BE2C (cell line): Measurements from ENCODE around the gene AADAC.

Experiments used
- DNase-seq: peaks from one replicate; pipeline ENCODE4 v3.0.0-alpha.2; 2020
- H3K27me3 ChIP-seq: fragments of 250-450 bp; sonication (Bioruptor Pico); 2 replicates; pipeline ENCODE4 v1.5.1; 2020; ENCODE audit warnings: mild to moderate bottlenecking
- H3K36me3 ChIP-seq: fragments of 250-450 bp; sonication (Bioruptor Pico); 2 replicates; pipeline ENCODE4 v1.5.1; 2020; ENCODE audit warnings: mild to moderate bottlenecking
- H3K4me1 ChIP-seq: fragments of 250-450 bp; sonication (Bioruptor Pico); 2 replicates; pipeline ENCODE4 v1.5.1; 2020
- H3K4me3 ChIP-seq: 2 replicates; pipeline ENCODE4 v1.5.1; 2011; ENCODE audit warnings: low read depth, low read length
- H3K9me3 ChIP-seq: fragments of 250-450 bp; sonication (Bioruptor Pico); 2 replicates; pipeline ENCODE4 v1.5.1; 2020
- TF ChIP-seq, protein P1 (sequence below): IDR thresholded peaks from 2 replicates; pipeline ENCODE4 v1.5.1; 2012; ENCODE audit warnings: mild to moderate bottlenecking, low read depth, low read length

Gene AADAC

DNA sequence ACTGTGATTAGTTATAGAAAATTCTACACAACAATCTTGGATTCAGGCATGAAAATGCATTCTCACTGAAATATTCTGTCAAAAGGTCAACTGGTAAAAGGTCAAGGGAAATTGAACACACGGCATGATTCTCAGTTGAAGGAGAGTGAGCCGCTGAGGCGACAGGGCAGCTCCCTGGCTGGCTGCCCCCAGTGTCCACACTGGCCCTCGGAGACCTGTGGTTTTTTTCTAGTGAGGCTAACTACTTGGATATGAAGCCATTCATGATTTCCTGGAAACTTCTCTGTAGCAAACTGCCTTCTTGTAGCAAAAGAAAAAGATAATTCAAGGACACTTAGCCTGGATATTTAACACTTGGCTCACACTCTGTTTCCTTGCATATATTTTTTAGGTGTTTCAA, 43.0 kb upstream of the AADAC start:
- Histone ChIP-seq H3K4me1 (no peaks in the 10 kb centered on the region; the same call in 1 of the 2 replicates), H3K36me3 (no peaks in the 10 kb centered on the region), H3K4me3 (no peak overlapping the region), H3K27me3 (peaks cover 4% of the 10 kb centered on the region; the same call in 1 of the 2 replicates), H3K9me3 (no peaks in the 10 kb centered on the region)
- no peak for DNase-seq
- TF ChIP-seq, protein P1, sequence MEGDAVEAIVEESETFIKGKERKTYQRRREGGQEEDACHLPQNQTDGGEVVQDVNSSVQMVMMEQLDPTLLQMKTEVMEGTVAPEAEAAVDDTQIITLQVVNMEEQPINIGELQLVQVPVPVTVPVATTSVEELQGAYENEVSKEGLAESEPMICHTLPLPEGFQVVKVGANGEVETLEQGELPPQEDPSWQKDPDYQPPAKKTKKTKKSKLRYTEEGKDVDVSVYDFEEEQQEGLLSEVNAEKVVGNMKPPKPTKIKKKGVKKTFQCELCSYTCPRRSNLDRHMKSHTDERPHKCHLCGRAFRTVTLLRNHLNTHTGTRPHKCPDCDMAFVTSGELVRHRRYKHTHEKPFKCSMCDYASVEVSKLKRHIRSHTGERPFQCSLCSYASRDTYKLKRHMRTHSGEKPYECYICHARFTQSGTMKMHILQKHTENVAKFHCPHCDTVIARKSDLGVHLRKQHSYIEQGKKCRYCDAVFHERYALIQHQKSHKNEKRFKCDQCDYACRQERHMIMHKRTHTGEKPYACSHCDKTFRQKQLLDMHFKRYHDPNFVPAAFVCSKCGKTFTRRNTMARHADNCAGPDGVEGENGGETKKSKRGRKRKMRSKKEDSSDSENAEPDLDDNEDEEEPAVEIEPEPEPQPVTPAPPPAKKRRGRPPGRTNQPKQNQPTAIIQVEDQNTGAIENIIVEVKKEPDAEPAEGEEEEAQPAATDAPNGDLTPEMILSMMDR: no peak

DNA sequence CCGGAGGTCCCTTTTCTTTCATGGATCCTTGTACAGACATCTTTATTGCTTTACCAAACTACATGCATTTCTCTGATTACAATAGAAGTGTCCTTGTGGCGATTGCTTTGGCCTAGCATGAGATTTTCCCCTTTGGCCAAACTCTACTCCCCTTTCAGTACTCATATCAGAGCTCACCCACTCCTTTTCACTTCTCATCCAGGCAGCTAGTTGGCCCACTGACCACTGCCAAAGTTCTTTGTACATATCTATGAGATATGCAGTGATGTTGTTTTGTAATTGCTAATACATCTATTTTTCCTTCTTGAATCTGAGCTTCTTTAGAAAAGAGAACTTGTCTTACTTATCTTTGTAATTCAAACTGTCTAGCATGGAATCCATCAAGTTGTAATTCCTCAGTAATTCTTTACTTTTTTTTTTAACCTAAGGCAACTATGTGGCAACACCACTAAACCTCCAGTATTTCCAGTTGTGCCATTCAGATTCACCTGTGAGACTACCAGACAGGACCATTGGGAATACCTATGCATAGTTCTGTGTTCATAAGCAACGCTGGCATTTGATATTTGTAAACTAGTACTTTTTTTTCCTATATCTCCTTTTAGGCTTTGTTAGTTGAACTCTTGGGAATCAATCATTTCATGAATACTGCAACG, 41.0 kb upstream of the AADAC start:
- Histone ChIP-seq H3K4me1 (no peaks in the 10 kb centered on the region), H3K36me3 (no peaks in the 10 kb centered on the region), H3K4me3 (no peak overlapping the region), H3K27me3 (peaks cover 4% of the 10 kb centered on the region; the same call in 1 of the 2 replicates), H3K9me3 (no peaks in the 10 kb centered on the region)
- TF ChIP-seq, protein P1: no peak
- DNase-seq: no peak

DNA sequence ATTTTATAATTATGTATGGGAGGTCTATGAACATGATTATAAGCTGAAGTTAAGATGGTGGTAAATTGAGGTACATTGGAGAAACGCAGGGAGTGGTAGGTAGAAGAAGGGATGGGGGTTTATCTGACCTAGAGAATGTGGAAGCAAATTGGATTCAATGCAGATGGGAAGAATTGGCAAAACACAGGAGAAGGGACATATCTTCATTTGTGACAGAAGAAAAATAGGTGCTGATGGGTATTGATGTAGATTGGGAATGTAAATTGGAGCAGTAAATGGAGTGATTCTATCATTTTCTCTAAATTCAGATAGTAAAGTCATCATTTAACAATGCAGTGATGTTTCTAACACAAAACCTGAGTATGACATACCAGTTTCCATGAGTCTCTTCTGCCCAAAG, 39.7 kb upstream of the AADAC start:
- TF ChIP-seq, protein P1: no peak

DNA sequence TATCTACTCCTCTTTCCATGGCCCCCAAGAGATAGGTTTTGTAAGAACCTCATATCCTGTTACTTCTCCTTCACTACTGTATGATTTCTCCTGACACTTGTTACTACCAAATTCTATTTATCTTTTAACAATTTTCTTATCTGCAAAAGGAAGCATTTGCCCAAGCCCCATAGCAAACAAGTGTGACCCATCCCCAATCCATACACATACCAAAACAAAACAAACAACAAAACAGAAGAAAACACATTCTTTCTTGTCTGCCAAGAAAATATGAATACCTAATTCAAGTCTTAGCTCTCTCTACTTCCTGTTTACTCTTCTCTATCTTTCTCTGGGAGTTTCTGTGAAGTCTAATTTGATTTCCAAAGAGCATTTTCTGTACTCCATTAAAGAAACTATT, 39.0 kb upstream of the AADAC start:
- Histone ChIP-seq H3K4me3 (no peak overlapping the region), H3K27me3 (peaks cover 4% of the 10 kb centered on the region; the same call in 1 of the 2 replicates), H3K9me3 (no peaks in the 10 kb centered on the region), H3K4me1 (no peaks in the 10 kb centered on the region), H3K36me3 (no peaks in the 10 kb centered on the region)
- TF ChIP-seq, protein P1: no peak
- no peak for DNase-seq

More for the DNA sequence above, 39.7 kb upstream of the AADAC start:
- no peaks in the 10 kb centered on the region for H3K36me3 ChIP-seq
- H3K4me3 ChIP-seq: no peak overlapping the region
- no peaks in the 10 kb centered on the region for H3K4me1 ChIP-seq
- DNase-seq: no peak
- peaks cover 4% of the 10 kb centered on the region; the same call in 1 of the 2 replicates for H3K27me3 ChIP-seq
- H3K9me3 ChIP-seq: no peaks in the 10 kb centered on the region

DNA sequence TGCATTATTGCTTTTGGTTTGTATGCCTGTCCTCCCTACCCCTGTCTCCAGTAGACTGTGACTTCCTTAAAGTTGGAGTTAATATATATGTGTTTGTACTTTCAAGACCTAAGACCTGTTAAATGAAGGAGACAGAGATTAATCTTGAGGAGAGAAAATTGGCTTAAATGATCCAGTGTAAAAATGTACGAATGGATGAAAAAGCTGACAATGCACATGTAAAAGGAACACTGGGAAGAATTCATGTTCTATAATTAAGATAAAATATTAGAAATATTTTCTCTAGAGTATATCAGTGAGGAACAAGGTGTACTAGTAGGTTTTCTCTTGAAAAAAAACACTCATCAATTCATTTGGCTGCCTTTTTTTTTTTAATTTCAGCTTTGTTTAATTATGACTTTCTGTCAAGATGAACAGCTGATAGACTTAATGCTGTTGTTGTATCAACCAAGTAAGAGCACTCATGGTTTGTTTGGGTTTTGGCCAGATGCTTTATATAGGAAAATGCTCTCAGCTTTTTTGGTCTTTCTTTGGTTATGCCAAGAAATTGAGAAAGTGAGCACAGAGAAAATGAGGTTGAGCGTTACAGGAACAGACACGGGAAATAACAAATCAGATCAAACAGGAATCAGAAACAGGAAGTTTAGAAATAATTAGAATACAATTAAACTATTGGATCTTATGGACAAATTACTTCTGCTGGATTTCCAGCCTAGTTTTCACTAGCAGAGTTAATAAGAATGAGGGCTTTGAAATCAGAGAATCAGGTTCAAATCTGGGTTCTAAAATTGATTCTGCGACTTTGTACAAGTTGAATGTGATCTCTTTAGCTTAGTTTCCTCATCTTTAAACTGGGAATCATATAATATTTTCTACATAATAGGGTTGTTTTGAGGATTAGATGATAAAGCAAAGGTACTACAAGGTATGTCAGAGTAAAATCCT, 38.3 kb upstream of the AADAC start:
- Histone ChIP-seq H3K27me3 (peaks cover 4% of the 10 kb centered on the region; the same call in 1 of the 2 replicates), H3K36me3 (no peaks in the 10 kb centered on the region), H3K4me1 (no peaks in the 10 kb centered on the region), H3K9me3 (no peaks in the 10 kb centered on the region), H3K4me3 (no peak overlapping the region)
- TF ChIP-seq, protein P1: no peak
- DNase-seq: no peak
